HG03139 (cell line): ENCODE data around the gene NUP133.

ENCODE experiments used
- ATAC-seq: cut with Tn5 transposase; IDR thresholded peaks from one replicate; pipeline ENCODE4 v1.9.1; 2021; ENCODE audit not compliant: unreplicated experiment

The NUP133 gene

GRCh38 chr1:229452956-229453801, 55.0 kb downstream of the NUP133 start:
- no peak for ATAC-seq

GRCh38 chr1:229448845-229449244, 59.3 kb downstream of the NUP133 start:
- ATAC-seq, result no peak

GRCh38 chr1:229448354-229448753, 59.8 kb downstream of the NUP133 start:
- ATAC-seq, result no peak

GRCh38 chr1:229447809-229448252, 60.3 kb downstream of the NUP133 start:
- no peak for ATAC-seq

GRCh38 chr1:229445828-229446227, 62.3 kb downstream of the NUP133 start:
- ATAC-seq, result no peak

- ATAC-seq, result peak; percentile 95
These were observed 67.1 kb downstream of the NUP133 start for GRCh38 chr1:229440851-229441537.

- ATAC-seq, result no peak
These were observed 70.1 kb downstream of the NUP133 start for GRCh38 chr1:229438021-229438420.

- no peak for ATAC-seq
These were observed 70.7 kb downstream of the NUP133 start for GRCh38 chr1:229437443-229437842.

GRCh38 chr1:229436201-229436600, 71.9 kb downstream of the NUP133 start:
- no peak for ATAC-seq

- ATAC-seq, result no peak
These were observed 73.5 kb downstream of the NUP133 start for GRCh38 chr1:229434641-229435051.

- ATAC-seq, result no peak
These were observed 74.0 kb downstream of the NUP133 start, which contains the start of gene ACTA1 for GRCh38 chr1:229434005-229434640. Gene ACTA1 (minus strand): TSS chr1:229434094. CDS start chr1:229433115, 979 bp downstream.

GRCh38 chr1:229433364-229434004, 74.7 kb downstream of the NUP133 start:
- ATAC-seq, result no peak

GRCh38 chr1:229432905-229433304, 75.2 kb downstream of the NUP133 start:
- ATAC-seq, result no peak

GRCh38 chr1:229432116-229432461, 76.1 kb downstream of the NUP133 start:
- no peak for ATAC-seq

- ATAC-seq, result no peak
These were observed 76.6 kb downstream of the NUP133 start for GRCh38 chr1:229431284-229432115.

GRCh38 chr1:229430761-229431283, 77.3 kb downstream of the NUP133 start:
- no peak for ATAC-seq

- ATAC-seq, result no peak
These were observed 79.9 kb downstream of the NUP133 start for GRCh38 chr1:229428256-229428655.

GRCh38 chr1:229427572-229427971, 80.6 kb downstream of the NUP133 start:
- no peak for ATAC-seq

- ATAC-seq, result no peak
These were observed 82.5 kb downstream of the NUP133 start for GRCh38 chr1:229425564-229426159.

- ATAC-seq, result no peak
These were observed 87.4 kb downstream of the NUP133 start for GRCh38 chr1:229420765-229421164.
